Measurements from ENCODE around the gene PTGS1. TPM values are rescaled to one million over a fixed set of nuclear protein-coding genes. Genes with fewer than 3 reads are reported as not detected.
A peak's percentile ranks its signal among the peaks of the same experiment; 100 is the strongest.

PTGS1 gene
- total and polyA plus RNA-seq, 9 of the 15 experiments (the other 6 are each of a cell fraction or from before 2014, with no cell fraction given) = 3.4 to 12.9 (median 5.3) TPM

DNA sequence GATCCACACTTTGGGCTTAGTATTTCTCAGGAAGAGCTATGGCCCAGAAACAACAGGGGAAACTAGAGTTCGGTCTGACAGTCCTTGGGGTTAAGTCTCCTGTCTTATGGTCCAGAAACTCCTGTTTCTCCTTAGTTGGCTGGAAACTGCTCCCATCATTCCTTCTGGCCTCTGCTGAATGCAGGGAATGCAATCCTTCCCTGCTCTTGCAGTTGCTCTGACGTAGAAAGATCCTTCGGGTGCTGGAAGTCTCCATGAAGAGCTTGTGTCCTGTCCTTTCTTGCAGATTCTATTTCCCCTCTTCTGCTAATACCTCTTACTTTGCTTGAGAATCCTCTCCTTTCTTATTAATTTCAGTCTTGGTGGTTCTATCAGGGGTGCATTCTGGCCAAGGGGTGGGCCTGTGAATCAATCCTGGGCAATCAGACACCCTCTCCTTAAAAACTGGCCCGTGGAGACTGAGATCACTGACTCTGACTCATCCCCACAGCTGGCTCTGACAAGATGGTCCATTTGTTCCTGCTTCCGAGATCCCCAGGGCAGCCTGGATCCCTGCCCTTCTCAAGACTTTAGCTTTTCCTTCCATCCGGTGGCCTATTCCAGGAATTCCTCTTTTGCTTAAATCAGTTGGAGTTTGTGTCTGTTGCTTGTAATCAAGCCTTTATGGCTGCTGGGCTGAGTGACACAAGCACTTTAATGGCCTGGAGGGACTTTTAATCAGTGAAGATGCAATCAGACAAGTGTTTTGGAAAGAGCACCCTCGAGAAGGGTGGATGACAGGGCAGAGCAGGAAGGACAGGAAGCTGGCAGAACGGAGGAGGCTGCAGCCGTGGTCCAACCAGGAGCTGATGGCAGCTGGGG lies 23.7 kb downstream of the PTGS1 start (continued):
- 0 out of 2 replicates have a peak, but pooled peaks have one; percentile 16 for TF ChIP-seq CTBP1 (IDR thresholded peaks at IDR 0.05; ENCODE audit: borderline replicate concordance)
- no peak for TF ChIP-seq ADNP (tag; IDR thresholded peaks at IDR 0.05)
- no peak for TF ChIP-seq HEY1 (CRISPR knock-in tag; IDR thresholded peaks at IDR 0.05; ENCODE audit: borderline replicate concordance)
- no peak for TF ChIP-seq XRCC3 (IDR thresholded peaks at IDR 0.05)
- no peak for TF ChIP-seq E2F3 (CRISPR knock-in tag; IDR thresholded peaks at IDR 0.05)
- no peak for TF ChIP-seq L3MBTL2 (IDR thresholded peaks at IDR 0.05)
- TF ChIP-seq ZNF699 (CRISPR knock-in tag; IDR thresholded peaks at IDR 0.05; ENCODE audit: insufficient replicate concordance) = no peak
- TF ChIP-seq, protein P1, sequence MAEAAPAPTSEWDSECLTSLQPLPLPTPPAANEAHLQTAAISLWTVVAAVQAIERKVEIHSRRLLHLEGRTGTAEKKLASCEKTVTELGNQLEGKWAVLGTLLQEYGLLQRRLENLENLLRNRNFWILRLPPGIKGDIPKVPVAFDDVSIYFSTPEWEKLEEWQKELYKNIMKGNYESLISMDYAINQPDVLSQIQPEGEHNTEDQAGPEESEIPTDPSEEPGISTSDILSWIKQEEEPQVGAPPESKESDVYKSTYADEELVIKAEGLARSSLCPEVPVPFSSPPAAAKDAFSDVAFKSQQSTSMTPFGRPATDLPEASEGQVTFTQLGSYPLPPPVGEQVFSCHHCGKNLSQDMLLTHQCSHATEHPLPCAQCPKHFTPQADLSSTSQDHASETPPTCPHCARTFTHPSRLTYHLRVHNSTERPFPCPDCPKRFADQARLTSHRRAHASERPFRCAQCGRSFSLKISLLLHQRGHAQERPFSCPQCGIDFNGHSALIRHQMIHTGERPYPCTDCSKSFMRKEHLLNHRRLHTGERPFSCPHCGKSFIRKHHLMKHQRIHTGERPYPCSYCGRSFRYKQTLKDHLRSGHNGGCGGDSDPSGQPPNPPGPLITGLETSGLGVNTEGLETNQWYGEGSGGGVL (CRISPR knock-in tag; IDR thresholded peaks at IDR 0.05) = no peak
- no peak for TF ChIP-seq MXI1 (IDR thresholded peaks at IDR 0.05; ENCODE audit: low read depth, low read length)
- no peak for TF ChIP-seq GTF2A2 (tag; IDR thresholded peaks at IDR 0.05)
- no peak for TF ChIP-seq SRSF3 (IDR thresholded peaks at IDR 0.05; ENCODE audit: insufficient read depth, low read length)
- TF ChIP-seq MXD1 (CRISPR knock-in tag; IDR thresholded peaks at IDR 0.05; ENCODE audit: borderline replicate concordance, poor library complexity, severe bottlenecking) = no peak
- no peak for TF ChIP-seq FOXP1 (CRISPR knock-in tag; IDR thresholded peaks at IDR 0.05)
- no peak for TF ChIP-seq CREB1 (IDR thresholded peaks at IDR 0.05)
- TF ChIP-seq CREB1 (CRISPR knock-in tag; IDR thresholded peaks at IDR 0.05) = no peak
